ENCODE results near the gene JAML.

The JAML gene, protein sequence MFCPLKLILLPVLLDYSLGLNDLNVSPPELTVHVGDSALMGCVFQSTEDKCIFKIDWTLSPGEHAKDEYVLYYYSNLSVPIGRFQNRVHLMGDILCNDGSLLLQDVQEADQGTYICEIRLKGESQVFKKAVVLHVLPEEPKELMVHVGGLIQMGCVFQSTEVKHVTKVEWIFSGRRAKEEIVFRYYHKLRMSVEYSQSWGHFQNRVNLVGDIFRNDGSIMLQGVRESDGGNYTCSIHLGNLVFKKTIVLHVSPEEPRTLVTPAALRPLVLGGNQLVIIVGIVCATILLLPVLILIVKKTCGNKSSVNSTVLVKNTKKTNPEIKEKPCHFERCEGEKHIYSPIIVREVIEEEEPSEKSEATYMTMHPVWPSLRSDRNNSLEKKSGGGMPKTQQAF

DNA sequence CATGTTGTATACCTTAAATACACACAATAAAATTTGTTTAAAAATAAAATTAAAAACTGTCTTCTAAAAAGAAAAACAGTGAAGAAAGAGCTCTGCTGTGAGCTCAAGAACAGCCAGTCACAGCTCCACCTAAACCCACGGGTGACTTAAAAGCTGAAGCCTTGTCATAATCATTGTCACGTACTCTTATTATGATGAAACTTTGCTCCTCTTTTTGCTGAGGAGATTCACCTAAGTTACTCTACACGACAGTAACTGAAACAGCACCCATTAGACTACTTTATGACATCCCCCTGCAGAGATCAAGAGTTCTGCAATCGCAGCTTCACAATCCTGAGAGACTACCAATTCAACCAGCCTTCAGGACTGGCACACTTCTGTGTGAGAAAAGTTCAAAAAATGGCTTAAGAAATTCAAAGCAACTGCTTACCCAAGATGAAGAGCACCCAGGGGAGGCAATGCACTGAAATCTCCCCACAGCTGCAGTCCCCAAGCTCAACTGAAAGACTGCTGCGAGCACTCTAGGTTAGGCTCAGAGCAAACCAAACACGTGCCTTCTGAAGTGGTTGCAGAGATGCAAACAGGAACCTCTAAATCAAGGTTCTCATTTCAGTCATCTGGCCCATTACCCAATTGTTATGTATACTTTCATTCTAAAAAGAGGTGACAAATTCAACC is at the start of gene JAML:
Gene JAML, minus strand, starts transcription at position 501 of the 678 bp plus-strand sequence. CDS start 10,145 bp downstream, outside the sequence.
- no peak for DNase-seq (ENCODE audit: low read depth)

DNA sequence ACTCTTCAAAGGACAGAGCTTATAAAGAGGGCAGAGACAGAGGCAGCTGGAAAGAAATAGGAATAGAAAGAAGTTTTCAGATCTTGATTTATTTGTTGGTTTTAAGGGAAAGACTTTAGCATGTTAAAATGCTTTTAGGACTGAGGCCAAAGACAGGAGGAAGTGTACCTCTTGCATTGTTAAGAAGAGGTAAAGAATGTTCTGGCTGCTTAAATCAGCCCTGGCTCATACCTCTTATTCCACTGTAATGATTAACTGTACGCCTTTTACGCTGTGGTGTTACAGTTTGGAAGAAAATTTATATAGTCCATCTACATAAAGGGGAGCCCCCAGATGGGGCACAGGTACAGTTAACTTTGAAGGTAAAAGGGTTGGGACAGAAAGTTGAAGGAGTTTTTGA is 49.4 kb upstream of the JAML start:
- no peak for DNase-seq (ENCODE audit: low read depth)

DNA sequence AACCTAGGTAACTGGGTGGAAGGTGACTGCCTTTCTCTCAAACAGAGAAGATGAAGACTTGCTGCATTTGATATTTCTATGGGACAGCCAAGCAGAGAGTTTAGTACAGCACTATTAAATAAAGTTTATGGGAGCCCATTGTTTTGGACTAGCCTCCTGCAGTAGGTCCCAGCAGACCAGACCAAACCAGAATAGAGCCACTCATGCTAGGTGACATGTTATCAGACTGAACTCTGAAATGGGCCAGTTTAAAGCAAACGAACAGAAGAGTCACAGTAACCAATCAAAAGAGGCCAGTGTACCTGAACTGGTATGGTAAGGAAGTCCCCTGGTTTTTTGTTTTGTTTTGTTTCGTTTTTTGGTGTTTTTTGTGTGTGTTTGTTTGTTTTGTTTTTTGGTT is 47.2 kb upstream of the JAML start:
- DNase-seq (ENCODE audit: low read depth), result no peak

DNA sequence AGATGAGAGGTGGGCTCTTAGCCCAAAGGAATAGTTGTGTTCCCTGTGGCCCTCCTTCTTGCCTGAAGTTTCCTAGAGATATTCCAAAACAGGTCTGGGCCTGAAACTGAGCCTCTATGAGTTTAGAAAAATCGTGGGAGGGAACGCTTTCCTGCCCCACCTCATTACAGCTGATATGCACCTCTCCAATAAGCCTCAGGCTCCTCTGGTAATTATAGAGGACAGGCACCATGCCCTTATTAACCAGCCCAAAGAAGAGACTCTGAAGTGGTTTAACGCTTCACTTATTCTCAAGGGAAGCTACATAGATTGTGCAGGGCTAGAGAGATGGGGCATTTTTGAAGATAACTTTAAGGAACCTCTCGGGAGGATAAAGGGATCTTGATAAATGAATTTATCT is 42.7 kb upstream of the JAML start:
- DNase-seq (ENCODE audit: low read depth), result no peak

DNA sequence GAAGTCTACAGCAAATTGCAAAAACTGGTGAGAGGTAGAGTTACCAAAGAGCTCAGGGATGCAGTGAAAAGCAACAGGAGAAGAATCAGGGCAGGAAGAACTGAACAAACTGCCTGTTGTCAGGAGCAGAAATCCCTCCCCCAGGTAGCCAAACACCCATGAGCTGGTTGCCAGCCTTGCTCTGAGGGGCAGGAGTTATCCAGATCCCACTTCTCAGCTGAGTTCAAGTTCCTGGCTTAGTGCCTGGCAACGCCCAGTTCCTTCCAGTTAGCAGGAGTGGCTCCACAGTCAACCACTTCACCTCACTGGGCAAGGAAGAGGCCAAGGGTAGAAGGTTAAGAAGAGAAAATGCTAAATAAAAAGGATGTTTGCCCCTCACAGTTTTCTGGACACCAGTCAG is 41.1 kb upstream of the JAML start:
- no peak for DNase-seq (ENCODE audit: low read depth)

DNA sequence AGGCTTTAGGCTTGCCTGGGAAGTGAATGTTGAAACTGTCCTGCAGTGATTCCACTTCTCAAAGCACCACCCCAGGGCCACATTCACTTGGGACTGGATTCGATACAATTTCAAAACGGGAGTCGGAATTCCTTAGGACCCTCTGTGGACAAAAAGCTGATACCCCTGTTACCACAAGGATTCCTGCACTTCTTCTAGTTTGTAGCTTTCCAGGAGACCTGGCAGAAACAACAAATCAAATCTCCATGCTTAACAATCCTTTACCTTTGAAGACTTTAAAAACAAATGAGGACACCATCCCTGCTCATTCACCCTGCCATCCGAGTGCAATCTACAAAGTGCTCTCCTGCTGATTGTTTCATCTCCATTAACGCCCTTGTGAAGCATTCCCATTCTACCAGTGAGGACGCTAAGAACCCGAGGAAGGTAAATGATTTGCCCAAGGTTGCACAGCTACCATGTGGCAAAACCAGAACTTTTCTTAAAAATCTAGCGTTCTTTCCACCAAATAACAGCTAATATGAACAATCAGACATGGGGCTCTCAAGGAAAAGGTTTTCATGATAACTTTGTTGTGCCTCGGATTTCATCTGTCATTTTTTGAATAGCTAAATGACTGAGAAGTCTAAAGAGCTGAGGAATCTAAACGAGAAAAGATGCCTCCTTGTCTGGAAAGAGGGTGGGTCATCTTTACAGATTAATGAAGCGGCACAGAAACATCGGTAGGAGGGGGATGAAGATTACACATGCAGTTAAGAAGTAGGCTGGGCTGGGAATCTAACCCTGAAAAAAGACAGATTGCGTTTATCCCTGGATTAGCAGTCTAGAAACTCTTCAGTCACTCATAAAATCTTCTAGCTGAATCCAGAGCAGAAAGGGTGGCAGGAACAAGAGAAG is 40.0 kb upstream of the JAML start:
- DNase-seq (ENCODE audit: low read depth), result no peak

DNA sequence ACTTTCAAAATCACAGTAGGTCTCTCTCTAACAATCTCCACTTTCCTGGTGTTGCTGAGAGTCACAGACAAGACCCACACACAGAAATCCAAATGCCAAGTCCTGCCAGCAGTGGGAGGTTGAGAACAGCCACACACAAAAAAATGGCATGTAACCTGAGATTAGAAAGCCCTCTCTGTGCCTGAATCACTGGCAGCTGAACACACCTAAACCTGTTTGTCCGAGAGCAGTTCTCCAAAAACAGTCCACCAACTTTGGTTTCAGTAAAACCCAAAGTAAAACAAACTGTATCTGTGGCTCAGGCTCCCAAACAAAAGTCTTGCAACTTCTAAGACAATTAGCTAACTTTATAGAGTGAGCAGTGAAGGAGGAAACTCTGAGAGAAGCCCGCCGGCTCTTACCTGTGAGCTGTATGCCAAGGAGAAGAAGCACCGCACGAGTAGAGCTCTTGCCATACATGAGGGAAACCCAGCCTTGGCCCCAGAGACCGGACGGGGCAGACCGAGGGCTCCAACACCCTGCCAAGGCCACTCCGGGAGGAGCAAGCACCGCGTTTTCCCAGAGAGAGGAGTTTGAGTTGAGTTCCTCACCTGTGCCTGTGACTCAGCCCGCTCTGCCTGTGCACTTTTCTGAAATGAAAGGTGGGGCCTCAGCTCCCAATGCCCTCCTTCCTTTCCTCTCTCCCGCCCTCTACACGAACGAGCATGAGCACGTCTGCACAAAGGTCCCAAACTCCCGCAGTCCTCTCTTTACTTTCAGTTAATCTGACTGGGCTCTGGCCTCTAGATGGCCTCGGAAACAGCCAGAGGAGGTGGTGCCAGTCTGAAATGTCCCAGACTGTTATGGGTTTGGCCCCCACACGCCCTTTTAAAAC is 39.1 kb upstream of the JAML start, which contains the start of gene MPZL2:
Gene MPZL2, minus strand, starts transcription at position 603 of the 874 bp plus-strand sequence. Its CDS starts 144 bp downstream, at position 459.
- DNase-seq (ENCODE audit: low read depth), result no peak

DNA sequence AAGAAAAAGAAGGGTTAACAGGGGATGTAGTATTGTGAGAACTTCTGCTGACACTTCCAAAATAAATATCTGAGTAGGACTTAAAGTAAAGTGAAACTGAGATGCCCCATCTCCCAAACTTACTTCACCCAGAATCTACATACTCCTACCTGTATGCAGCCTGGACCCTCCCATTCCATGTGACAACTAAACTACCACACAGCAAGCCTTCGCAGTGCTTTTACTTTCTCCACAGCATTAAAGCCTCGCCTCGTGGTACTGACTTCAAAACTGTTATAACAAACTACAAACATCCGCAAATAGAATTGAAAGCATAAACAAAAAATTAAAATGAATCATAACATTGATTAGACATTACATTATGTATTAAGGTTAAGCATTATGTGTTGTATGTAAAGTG is 38.3 kb upstream of the JAML start:
- DNase-seq (ENCODE audit: low read depth), result no peak

DNA sequence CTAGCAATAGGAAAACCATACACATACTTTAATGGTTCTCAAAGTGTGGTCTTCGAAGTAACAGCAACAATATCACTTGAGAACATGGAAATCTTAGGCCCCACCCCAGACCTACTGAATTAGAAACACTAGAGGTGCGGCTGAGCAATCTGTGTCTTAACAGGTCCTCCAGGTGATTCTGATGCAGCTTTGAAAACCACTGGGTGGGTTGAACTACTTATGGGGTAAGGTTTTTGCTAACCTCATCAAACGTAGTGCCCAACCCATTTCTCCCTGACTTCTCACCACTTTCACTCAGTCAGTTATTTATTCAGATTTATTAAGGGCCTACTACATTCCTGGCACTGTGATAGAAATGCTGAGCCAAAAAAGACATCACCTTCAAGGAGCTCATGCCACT is 35.5 kb upstream of the JAML start:
- no peak for DNase-seq (ENCODE audit: low read depth)

DNA sequence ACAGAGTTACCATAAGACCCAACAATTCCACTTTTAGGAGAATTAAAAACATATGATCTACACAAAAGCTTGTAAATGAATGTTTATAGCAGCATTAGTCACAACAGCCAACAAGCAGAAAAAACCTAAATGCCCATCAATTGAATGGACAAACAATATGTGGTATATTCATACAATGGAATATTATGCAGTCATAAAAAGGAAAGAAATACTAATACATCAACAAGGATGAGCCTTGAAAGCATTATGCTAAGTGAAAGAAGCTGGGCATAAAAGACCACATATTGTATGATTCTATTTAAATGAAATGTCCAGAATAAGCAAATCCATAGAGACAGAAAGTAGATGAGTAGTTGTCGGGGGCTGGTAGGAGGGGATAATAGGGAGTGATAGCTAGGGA is 34.3 kb upstream of the JAML start:
- DNase-seq (ENCODE audit: low read depth), result no peak

DNA sequence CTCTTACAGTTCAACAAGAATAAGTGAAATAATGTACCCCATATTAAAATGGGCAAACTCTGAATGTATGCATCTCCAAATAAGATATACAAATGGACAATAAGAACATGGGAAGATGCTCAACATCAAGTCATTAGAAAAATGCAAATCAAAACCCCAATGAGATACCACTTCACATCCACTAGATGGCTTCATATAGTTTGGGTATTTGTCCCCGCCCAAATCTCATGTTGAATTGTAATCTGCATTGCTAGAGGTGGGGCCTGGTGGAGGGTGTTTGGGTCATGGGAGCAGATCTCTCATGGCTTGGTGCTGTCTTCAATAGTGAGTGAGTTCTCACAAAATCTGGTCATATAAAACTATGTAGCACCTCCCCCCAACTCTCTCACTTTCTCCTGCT is 33.6 kb upstream of the JAML start:
- DNase-seq (ENCODE audit: low read depth), result no peak

DNA sequence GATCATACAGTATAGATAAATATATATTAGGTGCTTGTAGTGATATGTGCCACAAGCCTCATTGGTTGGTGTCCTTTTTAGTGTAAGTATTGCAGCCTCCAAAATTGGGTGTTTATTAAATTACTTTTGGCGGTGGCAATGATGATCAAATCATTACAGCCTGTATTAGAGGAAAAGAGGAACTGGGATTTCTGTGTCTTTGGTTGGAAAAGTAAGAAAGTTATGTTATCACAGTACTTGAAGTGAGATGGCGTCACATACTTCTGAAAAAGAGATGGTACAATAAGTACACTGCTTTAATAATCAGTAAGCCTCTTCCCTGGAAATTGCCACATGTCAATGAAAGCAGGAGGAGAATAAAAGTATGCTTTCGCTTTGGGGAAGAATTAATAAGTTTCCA is 27.9 kb upstream of the JAML start:
- no peak for DNase-seq (ENCODE audit: low read depth)

DNA sequence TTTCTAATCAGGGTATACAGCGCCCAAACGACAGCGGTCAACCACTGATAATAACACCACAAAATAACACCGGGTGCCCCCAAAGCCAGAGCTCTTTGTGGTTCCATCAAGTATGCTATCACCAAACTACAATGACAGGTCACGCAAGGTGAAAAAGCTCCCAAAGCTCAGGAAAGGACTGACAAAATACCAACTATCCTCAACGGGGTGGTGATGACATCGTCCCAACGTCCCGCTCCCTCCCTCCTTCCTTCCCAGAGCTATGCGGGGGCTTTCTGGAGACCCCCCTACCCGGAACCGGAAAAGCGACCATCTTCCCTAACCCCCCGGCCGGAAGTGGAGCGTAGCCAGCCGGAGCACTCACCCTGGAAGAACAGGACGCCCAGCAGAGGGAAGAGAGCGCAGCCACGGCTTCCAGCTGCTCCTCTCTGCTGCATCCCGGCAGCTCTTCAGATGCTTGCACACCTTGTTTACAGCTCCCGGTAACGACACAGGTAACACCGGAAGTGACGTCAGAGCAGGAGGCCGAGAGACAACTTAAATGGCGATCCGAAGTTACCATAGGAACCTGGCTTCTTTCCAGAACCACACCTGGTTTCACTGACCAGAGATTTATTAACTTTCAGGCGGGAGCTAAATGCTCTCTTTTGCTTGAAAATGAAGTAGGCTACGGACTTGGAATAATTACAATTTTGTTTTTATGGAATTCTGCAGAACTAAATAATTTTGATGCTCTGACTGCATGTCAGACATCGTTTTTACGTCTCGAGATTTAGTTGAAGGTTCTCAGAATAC is 27.2 kb upstream of the JAML start, which contains the start of gene MPZL3:
Gene MPZL3, minus strand, starts transcription at position 508 of the 795 bp plus-strand sequence. Its CDS starts 71 bp downstream, at position 437.
- no peak for DNase-seq (ENCODE audit: low read depth)

DNA sequence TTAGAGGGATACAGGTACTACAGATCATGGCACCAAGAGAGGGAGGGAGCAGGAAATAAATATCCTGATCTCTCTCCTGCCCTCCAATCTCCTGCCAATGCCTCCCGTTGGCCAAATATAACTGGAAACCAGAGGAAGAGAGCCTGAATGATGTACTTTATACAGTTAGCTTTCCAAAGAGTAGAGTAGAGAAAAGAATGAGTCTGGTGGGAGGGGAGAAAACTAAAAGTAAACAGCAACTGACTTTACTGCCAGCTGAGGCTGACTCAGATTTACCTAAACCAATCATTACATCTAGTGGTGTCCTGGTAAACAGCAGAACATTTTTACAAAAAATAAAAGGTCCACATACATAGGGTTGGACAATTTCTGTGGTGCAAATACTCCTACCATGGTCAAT is 22.2 kb upstream of the JAML start:
- DNase-seq (ENCODE audit: low read depth), result no peak

DNA sequence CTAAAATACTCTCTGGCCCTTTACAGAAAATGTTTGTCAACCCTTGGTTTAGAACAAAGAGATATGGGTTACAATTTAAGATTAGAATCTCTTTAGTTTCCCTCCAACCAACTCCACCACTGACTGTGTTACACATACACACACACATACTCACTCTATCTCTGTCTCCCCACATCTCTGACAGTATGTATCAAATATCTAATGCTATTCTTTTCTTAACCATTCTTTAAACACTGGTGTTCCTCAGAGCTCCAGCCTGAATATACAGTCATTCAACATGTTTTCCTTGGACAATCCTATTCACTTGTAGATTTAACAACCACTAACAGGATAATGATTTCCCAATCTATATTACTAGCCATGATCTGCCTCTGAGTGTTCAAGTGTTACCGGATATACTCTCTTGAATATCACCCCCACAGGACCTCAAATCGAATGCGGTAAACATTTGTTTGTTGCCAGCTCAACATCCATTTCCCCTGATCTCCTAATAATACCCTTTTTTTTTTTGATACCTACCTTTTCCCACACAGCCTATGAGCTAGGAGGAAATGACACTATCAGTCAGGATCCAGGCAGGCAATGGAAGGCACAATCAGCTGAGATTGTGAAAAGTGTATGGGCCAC is 21.2 kb upstream of the JAML start:
- DNase-seq (ENCODE audit: low read depth), result no peak

DNA sequence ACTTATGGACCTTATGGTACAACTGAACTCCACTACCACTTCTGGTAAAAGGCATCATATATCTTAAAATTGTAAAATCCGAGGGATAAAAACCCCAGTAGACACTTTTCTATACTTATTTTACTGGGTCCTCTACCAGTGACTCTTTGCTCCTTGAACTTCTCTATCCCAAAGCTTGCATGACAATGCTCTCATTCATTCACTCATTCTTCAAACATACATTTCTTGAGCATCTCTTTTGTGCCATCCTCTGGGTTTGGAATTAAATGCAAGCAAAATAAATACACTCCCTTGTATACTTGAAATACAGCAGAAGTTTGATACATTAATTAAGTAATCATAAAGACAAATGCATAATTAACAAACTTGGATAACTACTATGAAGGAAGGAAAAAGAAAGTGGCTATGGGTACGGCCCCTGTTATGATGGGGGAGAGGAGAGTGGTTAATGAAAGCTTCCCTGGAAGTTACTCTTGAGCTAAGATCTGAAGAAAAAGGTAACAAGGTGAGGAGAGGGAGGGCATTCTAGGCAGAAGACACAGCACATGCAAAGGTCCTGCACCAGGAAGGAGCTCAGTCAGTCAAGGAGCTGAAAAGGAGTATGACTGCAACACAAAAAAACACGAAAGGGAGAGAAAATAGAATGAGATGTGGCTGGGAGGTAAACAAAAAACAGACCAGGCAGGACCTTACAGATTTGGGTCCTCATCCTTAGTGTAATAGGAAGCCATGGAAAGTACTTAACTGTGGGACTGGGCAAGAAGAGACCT is 19.4 kb upstream of the JAML start:
- no peak for DNase-seq (ENCODE audit: low read depth)

DNA sequence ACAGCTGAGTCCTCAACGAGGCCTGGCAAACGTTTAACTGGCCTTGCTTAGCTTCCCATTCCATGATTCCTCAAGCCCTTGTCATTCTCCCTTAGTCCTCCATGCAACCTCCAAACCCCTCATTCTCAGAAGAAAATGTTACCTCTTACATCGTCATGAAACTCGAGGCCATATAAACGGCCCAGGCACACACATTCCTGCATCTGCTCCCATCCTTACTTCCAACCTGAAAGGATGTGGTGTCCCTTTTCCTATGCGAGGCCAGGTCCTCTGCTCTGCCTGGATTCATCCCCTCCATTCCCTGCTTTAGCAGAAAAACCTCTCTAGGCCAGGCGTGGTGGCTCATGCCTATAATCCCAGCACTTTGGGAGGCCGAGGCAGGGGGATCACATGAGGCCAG is 18.4 kb upstream of the JAML start:
- no peak for DNase-seq (ENCODE audit: low read depth)

DNA sequence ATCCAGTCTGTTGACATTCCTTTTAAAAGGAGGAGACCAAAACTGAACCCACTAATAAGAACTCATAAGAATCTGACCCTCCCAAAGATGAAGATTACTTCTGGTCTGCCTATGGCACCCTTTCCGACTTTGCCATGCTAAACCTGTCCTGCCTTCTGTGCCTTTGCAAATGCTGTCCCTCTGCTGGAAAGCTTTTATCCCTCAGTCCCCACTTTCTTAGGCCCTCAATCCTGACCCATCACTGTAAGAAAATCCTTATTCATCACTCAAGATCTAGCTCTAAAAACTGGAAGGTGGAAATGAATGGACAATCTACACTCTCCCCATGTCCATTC is 16.9 kb upstream of the JAML start:
- no peak for DNase-seq (ENCODE audit: low read depth)

DNA sequence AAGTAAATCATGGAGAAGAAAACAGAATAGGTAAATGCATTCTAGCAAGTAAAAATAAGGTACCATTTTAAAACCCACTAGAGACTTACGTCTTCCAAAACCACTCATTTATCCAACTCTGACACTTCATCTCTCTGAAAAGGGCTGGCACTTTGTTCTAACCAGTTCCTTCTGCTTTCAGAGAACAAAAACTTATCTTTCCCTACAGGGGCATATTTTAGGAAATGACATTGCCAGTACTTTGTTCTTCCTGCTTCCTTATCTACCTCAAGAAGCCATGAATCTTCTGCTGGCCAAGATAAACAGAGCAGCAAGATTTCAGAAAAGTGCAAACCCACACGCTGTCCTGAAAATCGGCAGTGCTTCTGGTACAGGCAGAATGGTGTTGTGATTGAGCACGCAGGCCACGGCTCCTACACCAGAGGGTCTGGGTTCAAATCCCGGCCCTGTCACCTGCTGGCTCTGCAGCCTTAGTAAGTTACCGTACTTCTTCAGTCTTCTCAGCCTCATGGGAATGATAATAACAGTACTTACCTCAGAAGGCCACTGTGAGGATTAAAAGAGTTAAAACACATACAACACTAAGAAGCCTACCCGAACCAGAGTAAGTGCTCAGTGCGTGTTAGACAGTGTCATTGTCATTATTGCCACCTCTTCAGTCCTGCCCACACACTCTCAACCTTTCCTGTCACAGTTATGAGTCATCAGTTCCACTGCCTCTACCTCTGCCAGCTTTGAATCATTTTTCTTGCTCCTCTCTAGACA is 16.4 kb upstream of the JAML start:
- DNase-seq (ENCODE audit: low read depth), result no peak
